B cell (primary cell): ENCODE results near the gene HAUS3.

Source experiments
- EZH2 ChIP-seq: IDR thresholded peaks from 2 replicates; pipeline ENCODE4 v1.6.1; 2012; ENCODE audit warnings: borderline replicate concordance, low read depth, mild to moderate bottlenecking, moderate library complexity, low read length; ENCODE audit not compliant: insufficient read depth, poor library complexity, severe bottlenecking
- TF ChIP-seq, protein P1 (sequence below): fragments of 200-600 bp; IDR thresholded peaks from one replicate; pipeline ENCODE4 v1.8.0; 2022; ENCODE audit warnings: antibody characterized with exemption, mild to moderate bottlenecking

- TF ChIP-seq, protein P1, sequence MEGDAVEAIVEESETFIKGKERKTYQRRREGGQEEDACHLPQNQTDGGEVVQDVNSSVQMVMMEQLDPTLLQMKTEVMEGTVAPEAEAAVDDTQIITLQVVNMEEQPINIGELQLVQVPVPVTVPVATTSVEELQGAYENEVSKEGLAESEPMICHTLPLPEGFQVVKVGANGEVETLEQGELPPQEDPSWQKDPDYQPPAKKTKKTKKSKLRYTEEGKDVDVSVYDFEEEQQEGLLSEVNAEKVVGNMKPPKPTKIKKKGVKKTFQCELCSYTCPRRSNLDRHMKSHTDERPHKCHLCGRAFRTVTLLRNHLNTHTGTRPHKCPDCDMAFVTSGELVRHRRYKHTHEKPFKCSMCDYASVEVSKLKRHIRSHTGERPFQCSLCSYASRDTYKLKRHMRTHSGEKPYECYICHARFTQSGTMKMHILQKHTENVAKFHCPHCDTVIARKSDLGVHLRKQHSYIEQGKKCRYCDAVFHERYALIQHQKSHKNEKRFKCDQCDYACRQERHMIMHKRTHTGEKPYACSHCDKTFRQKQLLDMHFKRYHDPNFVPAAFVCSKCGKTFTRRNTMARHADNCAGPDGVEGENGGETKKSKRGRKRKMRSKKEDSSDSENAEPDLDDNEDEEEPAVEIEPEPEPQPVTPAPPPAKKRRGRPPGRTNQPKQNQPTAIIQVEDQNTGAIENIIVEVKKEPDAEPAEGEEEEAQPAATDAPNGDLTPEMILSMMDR = no peak
- TF ChIP-seq EZH2 = no peak
These were observed 9.3 kb upstream of the HAUS3 start for GRCh38 chr4:2251073-2251794.
